IMR-90 (cell line): ENCODE measurements around the gene USP10.

Source experiments
- POLR2A ChIP-seq: IDR thresholded peaks from 2 replicates; pipeline ENCODE4 v1.6.1; 2012; ENCODE audit warnings: mild to moderate bottlenecking, low read depth, low read length
- RFX5 ChIP-seq: IDR thresholded peaks from 2 replicates; pipeline ENCODE4 v1.8.0; 2012; ENCODE audit warnings: low read depth, mild to moderate bottlenecking, low read length, moderate library complexity
- SMC3 ChIP-seq: fragments of 150-350 bp; IDR thresholded peaks from 2 replicates; pipeline ENCODE4 v1.6.1; 2016; ENCODE audit warnings: low read depth, mild to moderate bottlenecking, antibody characterized with exemption, low read length, moderate library complexity
- TF ChIP-seq, protein P1 (sequence below): conservative IDR thresholded peaks from 2 replicates; pipeline ENCODE4 v1.5.1; 2012; ENCODE audit warnings: mild to moderate bottlenecking, low read depth, low read length, improper control_type of control experiment

DNA sequence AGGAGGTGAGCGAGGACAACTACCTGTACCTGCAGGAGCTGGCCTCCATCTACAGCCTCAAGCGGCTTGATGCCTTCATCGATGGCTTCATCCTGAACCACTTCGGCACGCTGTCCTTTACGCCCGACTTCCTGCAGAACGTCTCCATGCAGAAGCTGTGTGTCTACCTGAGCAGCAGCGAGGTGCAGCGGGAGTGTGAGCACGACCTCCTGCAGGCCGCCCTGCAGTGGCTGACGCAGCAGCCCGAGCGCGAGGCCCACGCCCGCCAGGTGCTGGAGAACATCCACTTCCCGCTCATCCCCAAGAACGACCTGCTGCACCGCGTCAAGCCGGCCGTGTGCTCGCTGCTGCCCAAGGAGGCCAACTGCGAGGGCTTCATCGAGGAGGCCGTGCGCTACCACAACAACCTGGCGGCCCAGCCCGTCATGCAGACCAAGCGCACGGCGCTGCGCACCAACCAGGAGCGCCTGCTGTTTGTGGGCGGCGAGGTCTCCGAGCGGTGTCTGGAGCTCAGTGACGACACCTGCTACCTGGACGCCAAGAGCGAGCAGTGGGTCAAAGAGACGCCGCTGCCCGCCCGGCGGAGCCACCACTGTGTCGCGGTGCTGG, 42.5 kb upstream of the USP10 start:
- TF ChIP-seq, protein P1, sequence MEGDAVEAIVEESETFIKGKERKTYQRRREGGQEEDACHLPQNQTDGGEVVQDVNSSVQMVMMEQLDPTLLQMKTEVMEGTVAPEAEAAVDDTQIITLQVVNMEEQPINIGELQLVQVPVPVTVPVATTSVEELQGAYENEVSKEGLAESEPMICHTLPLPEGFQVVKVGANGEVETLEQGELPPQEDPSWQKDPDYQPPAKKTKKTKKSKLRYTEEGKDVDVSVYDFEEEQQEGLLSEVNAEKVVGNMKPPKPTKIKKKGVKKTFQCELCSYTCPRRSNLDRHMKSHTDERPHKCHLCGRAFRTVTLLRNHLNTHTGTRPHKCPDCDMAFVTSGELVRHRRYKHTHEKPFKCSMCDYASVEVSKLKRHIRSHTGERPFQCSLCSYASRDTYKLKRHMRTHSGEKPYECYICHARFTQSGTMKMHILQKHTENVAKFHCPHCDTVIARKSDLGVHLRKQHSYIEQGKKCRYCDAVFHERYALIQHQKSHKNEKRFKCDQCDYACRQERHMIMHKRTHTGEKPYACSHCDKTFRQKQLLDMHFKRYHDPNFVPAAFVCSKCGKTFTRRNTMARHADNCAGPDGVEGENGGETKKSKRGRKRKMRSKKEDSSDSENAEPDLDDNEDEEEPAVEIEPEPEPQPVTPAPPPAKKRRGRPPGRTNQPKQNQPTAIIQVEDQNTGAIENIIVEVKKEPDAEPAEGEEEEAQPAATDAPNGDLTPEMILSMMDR, result no peak
- TF ChIP-seq RFX5 (no peak), POLR2A (no peak), SMC3 (no peak)
